Body of pancreas (tissue), 4 donors: Measurements from ENCODE around the gene COX14.

Experiments used
- CTCF ChIP-seq, 7 experiments: fragments of 450-650 bp in 4 of 7; fragments of 200-600 bp in 3 of 7; sonication (generic) in 3 of 7; IDR thresholded peaks; one replicate each; pipeline ENCODE4 v1.5.1; 2016 to 2019; ENCODE audit warnings: antibody characterized with exemption in 7 of 7
- POLR2A ChIP-seq, 3 donors: fragments of 450-650 bp; IDR thresholded peaks; one replicate each; pipeline ENCODE4 v1.6.1; 2016; ENCODE audit warnings: antibody characterized with exemption in 3 of 3, mild to moderate bottlenecking in 2 of 3

DNA sequence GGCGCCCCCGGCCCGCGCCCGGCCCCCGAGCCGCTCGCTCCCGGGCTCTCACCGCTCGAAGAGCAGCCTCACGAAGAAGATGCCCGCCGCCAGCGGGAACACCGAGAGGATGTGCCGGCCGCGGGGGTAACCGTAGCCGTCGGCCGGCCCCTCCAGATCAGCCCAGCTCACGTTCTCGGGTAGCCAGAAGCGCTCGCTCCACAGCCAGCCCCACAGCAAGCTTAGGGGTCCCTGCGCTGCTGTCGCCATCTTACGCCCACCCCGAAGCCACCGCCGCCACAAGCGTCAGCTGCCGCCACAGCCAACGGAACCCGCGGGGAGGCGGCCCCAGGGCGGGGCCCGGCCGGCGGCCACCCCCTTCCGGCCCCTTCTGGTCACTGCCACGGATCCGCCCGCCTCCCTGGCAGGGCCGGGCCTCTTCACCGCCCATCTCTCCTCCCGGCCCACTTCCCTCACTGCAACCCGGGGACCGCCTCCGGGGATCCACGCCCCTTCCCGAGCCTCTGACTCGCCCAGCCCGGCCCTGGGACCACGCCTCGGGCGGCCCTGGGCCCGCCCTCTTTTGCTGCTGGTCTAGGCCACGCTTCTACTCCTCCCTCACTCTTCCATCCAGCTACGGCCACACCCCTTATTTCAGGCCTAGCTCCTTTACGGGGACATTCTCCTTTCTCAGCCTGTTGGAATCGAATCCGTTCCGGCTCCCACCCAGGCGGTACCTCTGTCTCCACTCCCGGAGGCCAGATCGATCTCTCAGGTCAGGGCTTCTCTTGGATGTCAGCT, 55.2 kb downstream of the COX14 start, which contains the start of gene CERS5:
- TF ChIP-seq CTCF (IDR thresholded peaks at IDR 0.05): peak in 3 of 7 experiments; percentile 28 to 56 (median 49)
- TF ChIP-seq POLR2A (IDR thresholded peaks at IDR 0.05): peak; percentile 39 to 75 (median 72)
